HFFc6 (cell line): ENCODE results near the gene HOXA3. TPM values are rescaled to one million over a fixed set of nuclear protein-coding genes. Genes with fewer than 3 reads are reported as not detected.

ENCODE experiments used
- DNase-seq: peaks from one replicate; pipeline ENCODE4 v3.0.0-alpha.2; 2018
- H3K27ac Mint-ChIP-seq: 2 replicates; pipeline ENCODE4 v1.8.0; 2020; ENCODE audit warnings: mild to moderate bottlenecking, mixed read lengths
- H3K27me3 Mint-ChIP-seq: 2 replicates; pipeline ENCODE4 v1.8.0; 2021; ENCODE audit warnings: mild to moderate bottlenecking, moderate library complexity, mixed read lengths; ENCODE audit not compliant: insufficient read depth
- H3K36me3 Mint-ChIP-seq: 2 replicates; pipeline ENCODE4 v1.8.0; 2021; ENCODE audit warnings: low read depth, mixed read lengths
- H3K4me1 Mint-ChIP-seq: 2 replicates; pipeline ENCODE4 v1.8.0; 2020; ENCODE audit warnings: low read depth, mixed read lengths
- H3K4me3 Mint-ChIP-seq: 2 replicates; pipeline ENCODE4 v1.8.0; 2020; ENCODE audit warnings: mild to moderate bottlenecking, moderate library complexity, mixed read lengths
- H3K9me3 Mint-ChIP-seq: 2 replicates; pipeline ENCODE4 v1.8.0; 2020; ENCODE audit warnings: mild to moderate bottlenecking, mixed read lengths
- CTCF ChIP-seq: fragments of 200-600 bp; sonication (generic); IDR thresholded peaks from 2 replicates; pipeline ENCODE4 v1.5.0; 2021; ENCODE audit warnings: antibody characterized with exemption, mild to moderate bottlenecking
- total RNA-seq, 6 experiments: library from RNA; stranded (reverse); fragmentation: NEBNext Ultra II Directional; extraction: Animal tissue kit (Norgen Biotek cat#: 25700); gene quantifications; 2 replicates in 1 of 6; 3 replicates in 5 of 6; pipeline ENCODE4 v1.2.3, GENCODE V29; 2021

Gene HOXA3
- total RNA-seq, 6 experiments from 2014 or later: 0.33 to 1.9 (median 1.1) TPM

- Mint-ChIP-seq H3K27me3 (peaks cover 17% of the 10 kb centered on the region), H3K4me3 (peak overlapping the region; percentile 96), H3K9me3 (no peaks in the 10 kb centered on the region), H3K4me1 (peaks cover 22% of the 10 kb centered on the region), H3K27ac (peak overlapping the region; percentile 99), H3K36me3 (peaks cover 51% of the 10 kb centered on the region)
- no peak for DNase-seq
- no peak; the same call in 1 of the 2 replicates for TF ChIP-seq CTCF
Observed at GRCh38 chr7:27164045-27164366, 11.6 kb upstream of the HOXA3 start.

- H3K27me3 Mint-ChIP-seq: peaks cover 12% of the 10 kb centered on the region
- no peak for TF ChIP-seq CTCF
- H3K4me3 Mint-ChIP-seq: peak overlapping the region; percentile 96
- H3K4me1 Mint-ChIP-seq: peaks cover 19% of the 10 kb centered on the region
- peak overlapping the region; percentile 99 for H3K27ac Mint-ChIP-seq
- H3K36me3 Mint-ChIP-seq: peaks cover 46% of the 10 kb centered on the region
- DNase-seq: no peak
- no peaks in the 10 kb centered on the region for H3K9me3 Mint-ChIP-seq
Observed at GRCh38 chr7:27163288-27164044, 11.1 kb upstream of the HOXA3 start.

GRCh38 chr7:27162561-27163287 lies 10.3 kb upstream of the HOXA3 start:
- Mint-ChIP-seq H3K27ac (peak overlapping the region; percentile 99), H3K4me1 (peaks cover 12% of the 10 kb centered on the region), H3K9me3 (no peaks in the 10 kb centered on the region), H3K4me3 (peak overlapping the region; percentile 96), H3K36me3 (peaks cover 39% of the 10 kb centered on the region), H3K27me3 (peaks cover 10% of the 10 kb centered on the region)
- DNase-seq: no peak
- no peak for TF ChIP-seq CTCF

GRCh38 chr7:27161721-27162560 lies 9.6 kb upstream of the HOXA3 start:
- Mint-ChIP-seq H3K27ac (peak overlapping the region; percentile 99), H3K36me3 (peaks cover 33% of the 10 kb centered on the region), H3K9me3 (no peaks in the 10 kb centered on the region), H3K4me3 (peak overlapping the region; percentile 96), H3K4me1 (peaks cover 4% of the 10 kb centered on the region), H3K27me3 (peaks cover 7% of the 10 kb centered on the region)
- no peak for DNase-seq
- no peak for TF ChIP-seq CTCF

GRCh38 chr7:27161214-27161720 lies 8.9 kb upstream of the HOXA3 start:
- Mint-ChIP-seq H3K36me3 (peaks cover 31% of the 10 kb centered on the region), H3K4me3 (peak overlapping the region; percentile 86), H3K4me1 (no peaks in the 10 kb centered on the region; the same call in 1 of the 2 replicates), H3K9me3 (no peaks in the 10 kb centered on the region), H3K27ac (peak overlapping the region; percentile 81), H3K27me3 (peaks cover 8% of the 10 kb centered on the region)
- no peak for DNase-seq
- TF ChIP-seq CTCF: peak; percentile 60
